ENCODE data around the gene AAGAB. TPM values are rescaled to one million over a fixed set of nuclear protein-coding genes. Genes with fewer than 3 reads are reported as not detected.
A peak's percentile ranks its signal among the peaks of the same experiment; 100 is the strongest.

AAGAB gene
- total and polyA plus RNA-seq, 5 donors from 2014 or later = 28.1 to 67.5 (median 54.3) TPM

- peak overlapping the region in 2 of 3 donors; percentile 92 to 94 for H3K27ac Mint-ChIP-seq
- peaks cover 13 to 52% (median 40%) of the 10 kb centered on the region in 4 donors for H3K4me1 Mint-ChIP-seq
- peak overlapping the region in 1 of 4 donors; percentile 8 for H3K4me3 Mint-ChIP-seq
- peaks cover 49% of the 10 kb centered on the region for H3K36me3 Mint-ChIP-seq
- peaks cover 19% of the 10 kb centered on the region for H3K4me1 ChIP-seq (ENCODE audit: control insufficient read depth, insufficient read depth, low read length, poor library complexity, severe bottlenecking)
- DNase-seq = no peak
- ATAC-seq (ENCODE audit: low read depth in 2 of 2) = no peak
- no peaks in the 10 kb centered on the region for H3K9me3 ChIP-seq (ENCODE audit: control insufficient read depth in 2 of 2, low read length in 2 of 2)
- H3K27me3 ChIP-seq (ENCODE audit: control insufficient read depth, insufficient read depth, low read length) = no peaks in the 10 kb centered on the region
- H3K4me3 ChIP-seq (ENCODE audit: low read depth, low read length) = no peak overlapping the region
- peaks cover 80% of the 10 kb centered on the region for H3K36me3 ChIP-seq (ENCODE audit: control insufficient read depth, insufficient read depth, low read length)
- H3K27me3 Mint-ChIP-seq = no peaks in the 10 kb centered on the region
- H3K9me3 Mint-ChIP-seq = no peaks in the 10 kb centered on the region
- H3K27ac ChIP-seq (ENCODE audit: insufficient read depth, low read length, poor library complexity, severe bottlenecking) = no peak overlapping the region
Measured at GRCh38 chr15:67173005-67173404, 81.5 kb downstream of the AAGAB start.

- peaks cover 13 to 52% (median 40%) of the 10 kb centered on the region in 4 donors for H3K4me1 Mint-ChIP-seq
Measured at GRCh38 chr15:67172172-67172571, 82.3 kb downstream of the AAGAB start.

DNA sequence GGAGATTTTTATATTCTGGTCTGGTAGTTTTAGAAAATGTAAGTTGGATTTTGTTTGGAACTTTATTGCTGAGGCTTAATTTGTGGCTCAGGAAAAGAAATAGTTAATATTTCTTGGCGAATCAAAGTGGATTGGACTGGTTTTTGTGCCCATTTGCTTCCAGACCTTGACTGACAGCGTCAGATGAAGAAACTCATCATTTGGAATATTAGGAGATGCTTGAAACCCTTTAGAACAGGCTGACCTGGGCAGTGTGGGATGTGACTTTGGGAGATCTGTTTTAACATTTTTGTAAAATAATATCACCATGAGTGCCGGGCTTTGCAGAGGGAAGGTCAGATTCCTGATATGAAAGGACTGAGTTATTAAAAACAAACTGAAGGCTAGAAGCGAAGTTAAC lies 83.0 kb downstream of the AAGAB start:
- Histone ChIP-seq H3K9me3 (ENCODE audit: control insufficient read depth in 2 of 2, low read length in 2 of 2) (no peaks in the 10 kb centered on the region), H3K27me3 (ENCODE audit: control insufficient read depth, insufficient read depth, low read length) (no peaks in the 10 kb centered on the region), H3K4me1 (ENCODE audit: control insufficient read depth, insufficient read depth, low read length, poor library complexity, severe bottlenecking) (peaks cover 19% of the 10 kb centered on the region), H3K27ac (ENCODE audit: insufficient read depth, low read length, poor library complexity, severe bottlenecking) (no peak overlapping the region), H3K36me3 (ENCODE audit: control insufficient read depth, insufficient read depth, low read length) (peaks cover 82% of the 10 kb centered on the region), H3K4me3 (ENCODE audit: low read depth, low read length) (no peak overlapping the region)
- no peak for DNase-seq
- no peaks in the 10 kb centered on the region for H3K27me3 Mint-ChIP-seq
- ATAC-seq (ENCODE audit: low read depth in 2 of 2) = no peak
- no peak overlapping the region for H3K4me3 Mint-ChIP-seq
- H3K36me3 Mint-ChIP-seq = peaks cover 56% of the 10 kb centered on the region
- H3K27ac Mint-ChIP-seq = peak overlapping the region in 2 of 3 donors; percentile 22 to 28
- H3K4me1 Mint-ChIP-seq = peaks cover 13 to 51% (median 39%) of the 10 kb centered on the region in 4 donors
- H3K9me3 Mint-ChIP-seq = no peaks in the 10 kb centered on the region

More at GRCh38 chr15:67172172-67172571, 82.3 kb downstream of the AAGAB start:
- DNase-seq (no peak), ATAC-seq (ENCODE audit: low read depth in 2 of 2) (no peak)
- H3K27ac ChIP-seq (ENCODE audit: insufficient read depth, low read length, poor library complexity, severe bottlenecking) = no peak overlapping the region
- H3K4me3 ChIP-seq (ENCODE audit: low read depth, low read length) = no peak overlapping the region
- peaks cover 19% of the 10 kb centered on the region for H3K4me1 ChIP-seq (ENCODE audit: control insufficient read depth, insufficient read depth, low read length, poor library complexity, severe bottlenecking)
- Mint-ChIP-seq H3K4me3 (no peak overlapping the region), H3K27ac (peak overlapping the region in 2 of 3 donors; percentile 25 to 78), H3K36me3 (peaks cover 54% of the 10 kb centered on the region), H3K9me3 (no peaks in the 10 kb centered on the region), H3K27me3 (no peaks in the 10 kb centered on the region)
- peaks cover 82% of the 10 kb centered on the region for H3K36me3 ChIP-seq (ENCODE audit: control insufficient read depth, insufficient read depth, low read length)
- H3K27me3 ChIP-seq (ENCODE audit: control insufficient read depth, insufficient read depth, low read length) = no peaks in the 10 kb centered on the region
- no peaks in the 10 kb centered on the region for H3K9me3 ChIP-seq (ENCODE audit: control insufficient read depth in 2 of 2, low read length in 2 of 2)

GRCh38 chr15:67170143-67170925 lies 84.1 kb downstream of the AAGAB start:
- H3K4me3 Mint-ChIP-seq = no peak overlapping the region

GRCh38 chr15:67168694-67169093 lies 85.8 kb downstream of the AAGAB start:
- Mint-ChIP-seq H3K4me1 (peaks cover 7 to 26% (median 25%) of the 10 kb centered on the region in 4 donors), H3K27ac (peak overlapping the region in 2 of 3 donors; percentile 65 to 71), H3K4me3 (no peak overlapping the region), H3K36me3 (peaks cover 72% of the 10 kb centered on the region), H3K9me3 (no peaks in the 10 kb centered on the region), H3K27me3 (no peaks in the 10 kb centered on the region)
- ATAC-seq (ENCODE audit: low read depth in 2 of 2) (no peak), DNase-seq (no peak)
- H3K4me1 ChIP-seq (ENCODE audit: control insufficient read depth, insufficient read depth, low read length, poor library complexity, severe bottlenecking) = no peaks in the 10 kb centered on the region
- H3K27ac ChIP-seq (ENCODE audit: insufficient read depth, low read length, poor library complexity, severe bottlenecking) = no peak overlapping the region
- H3K9me3 ChIP-seq (ENCODE audit: control insufficient read depth in 2 of 2, low read length in 2 of 2) = no peaks in the 10 kb centered on the region
- no peaks in the 10 kb centered on the region for H3K27me3 ChIP-seq (ENCODE audit: control insufficient read depth, insufficient read depth, low read length)
- H3K4me3 ChIP-seq (ENCODE audit: low read depth, low read length) = no peak overlapping the region
- H3K36me3 ChIP-seq (ENCODE audit: control insufficient read depth, insufficient read depth, low read length) = peaks cover 86% of the 10 kb centered on the region

More at GRCh38 chr15:67170143-67170925, 84.1 kb downstream of the AAGAB start:
- Histone ChIP-seq H3K9me3 (ENCODE audit: control insufficient read depth in 2 of 2, low read length in 2 of 2) (no peaks in the 10 kb centered on the region), H3K27ac (ENCODE audit: insufficient read depth, low read length, poor library complexity, severe bottlenecking) (no peak overlapping the region), H3K36me3 (ENCODE audit: control insufficient read depth, insufficient read depth, low read length) (peaks cover 89% of the 10 kb centered on the region), H3K4me3 (ENCODE audit: low read depth, low read length) (no peak overlapping the region), H3K27me3 (ENCODE audit: control insufficient read depth, insufficient read depth, low read length) (no peaks in the 10 kb centered on the region), H3K4me1 (ENCODE audit: control insufficient read depth, insufficient read depth, low read length, poor library complexity, severe bottlenecking) (peaks cover 13% of the 10 kb centered on the region)
- Mint-ChIP-seq H3K36me3 (peaks cover 66% of the 10 kb centered on the region), H3K27me3 (no peaks in the 10 kb centered on the region), H3K27ac (peak overlapping the region in 2 of 3 donors; percentile 3 to 62), H3K9me3 (no peaks in the 10 kb centered on the region), H3K4me1 (peaks cover 8 to 41% (median 39%) of the 10 kb centered on the region in 4 donors)
- ATAC-seq (ENCODE audit: low read depth in 2 of 2) (no peak), DNase-seq (no peak)

DNA sequence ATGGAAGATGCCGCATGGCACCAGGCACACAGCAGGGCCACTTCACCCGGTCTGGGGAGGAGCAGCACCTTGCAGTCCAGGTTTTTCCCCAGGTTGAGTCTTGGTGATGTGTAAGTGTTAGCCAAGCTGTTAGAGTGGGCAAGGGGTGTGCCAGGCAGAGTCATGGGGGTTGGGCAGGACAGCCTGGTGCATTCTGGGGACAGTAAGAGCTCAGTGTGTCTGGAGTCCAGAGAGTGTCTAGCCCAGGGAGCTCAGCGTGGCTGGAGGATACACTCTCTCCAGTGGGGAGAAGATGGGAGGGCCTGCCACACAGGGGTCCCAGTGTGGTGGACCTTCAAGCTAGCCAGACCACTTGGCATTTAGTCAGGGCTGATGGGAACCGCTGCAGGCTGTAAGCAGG lies 87.4 kb downstream of the AAGAB start:
- Histone ChIP-seq H3K9me3 (ENCODE audit: control insufficient read depth in 2 of 2, low read length in 2 of 2) (no peaks in the 10 kb centered on the region), H3K27ac (ENCODE audit: insufficient read depth, low read length, poor library complexity, severe bottlenecking) (no peak overlapping the region), H3K4me1 (ENCODE audit: control insufficient read depth, insufficient read depth, low read length, poor library complexity, severe bottlenecking) (no peaks in the 10 kb centered on the region), H3K27me3 (ENCODE audit: control insufficient read depth, insufficient read depth, low read length) (no peaks in the 10 kb centered on the region), H3K4me3 (ENCODE audit: low read depth, low read length) (no peak overlapping the region), H3K36me3 (ENCODE audit: control insufficient read depth, insufficient read depth, low read length) (peaks cover 75% of the 10 kb centered on the region)
- no peak for ATAC-seq (ENCODE audit: low read depth in 2 of 2)
- H3K4me1 Mint-ChIP-seq = peaks cover 3 to 21% (median 16%) of the 10 kb centered on the region in 4 donors
- H3K36me3 Mint-ChIP-seq = peaks cover 63% of the 10 kb centered on the region
- no peak for DNase-seq
- H3K9me3 Mint-ChIP-seq = no peaks in the 10 kb centered on the region
- no peaks in the 10 kb centered on the region for H3K27me3 Mint-ChIP-seq
- peak overlapping the region in 2 of 3 donors; percentile 20 to 76 for H3K27ac Mint-ChIP-seq
- H3K4me3 Mint-ChIP-seq = no peak overlapping the region

DNA sequence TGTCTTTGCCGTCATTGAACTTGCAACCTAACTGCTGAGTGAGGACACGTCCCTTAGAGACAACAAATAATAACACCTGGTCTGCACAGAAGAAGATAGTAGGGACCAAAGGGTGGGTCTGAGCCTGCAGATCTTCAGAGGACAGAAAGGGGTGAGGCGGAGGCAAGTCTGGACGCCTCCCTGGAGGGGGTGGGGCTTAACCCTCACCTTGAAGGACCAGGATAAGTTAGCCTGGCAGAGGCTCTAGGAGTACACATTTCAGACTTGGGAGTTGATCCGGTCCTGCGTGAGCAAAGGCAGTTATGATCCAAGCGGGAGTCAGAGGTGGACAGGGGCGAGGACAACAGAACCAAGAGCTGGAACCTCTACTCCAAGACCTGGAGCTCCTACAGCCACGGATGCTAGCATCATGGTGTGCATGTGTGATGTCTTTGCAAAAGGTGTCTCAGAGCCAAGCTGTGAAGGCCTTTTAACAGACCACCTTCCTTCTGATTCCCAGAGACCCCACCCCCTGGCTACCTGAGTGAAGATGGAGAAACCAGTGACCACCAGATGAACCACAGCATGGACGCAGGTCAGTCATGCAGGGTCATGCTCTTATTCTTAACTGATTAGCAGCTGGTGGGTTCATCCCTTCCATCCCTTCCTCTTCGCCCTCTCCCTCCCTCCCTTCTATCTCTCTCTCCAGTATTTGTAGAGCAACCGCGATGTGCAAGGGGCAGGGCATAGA lies 88.0 kb downstream of the AAGAB start:
- no peak for ATAC-seq (ENCODE audit: low read depth in 2 of 2)
- no peaks in the 10 kb centered on the region for H3K27me3 Mint-ChIP-seq
- peak overlapping the region; percentile 74 to 76 (median 74) for H3K27ac Mint-ChIP-seq
- H3K9me3 Mint-ChIP-seq = no peaks in the 10 kb centered on the region
- peaks cover 58% of the 10 kb centered on the region for H3K36me3 Mint-ChIP-seq
- H3K36me3 ChIP-seq (ENCODE audit: control insufficient read depth, insufficient read depth, low read length) = peaks cover 68% of the 10 kb centered on the region
- H3K4me1 ChIP-seq (ENCODE audit: control insufficient read depth, insufficient read depth, low read length, poor library complexity, severe bottlenecking) = no peaks in the 10 kb centered on the region
- no peaks in the 10 kb centered on the region for H3K9me3 ChIP-seq (ENCODE audit: control insufficient read depth in 2 of 2, low read length in 2 of 2)
- no peaks in the 10 kb centered on the region for H3K27me3 ChIP-seq (ENCODE audit: control insufficient read depth, insufficient read depth, low read length)
- DNase-seq = no peak
- H3K27ac ChIP-seq (ENCODE audit: insufficient read depth, low read length, poor library complexity, severe bottlenecking) = no peak overlapping the region
- H3K4me3 ChIP-seq (ENCODE audit: low read depth, low read length) = no peak overlapping the region
- peaks cover 4 to 24% (median 15%) of the 10 kb centered on the region in 4 donors for H3K4me1 Mint-ChIP-seq
- no peak overlapping the region for H3K4me3 Mint-ChIP-seq
